Epithelial cell of prostate (primary cell): ENCODE measurements around the gene PLEKHA7.

Experiments used
- DNase-seq: peaks from one replicate; pipeline ENCODE4 v3.0.0-alpha.2; 2011; ENCODE audit warnings: low read depth, low spot score
- H3K27ac ChIP-seq: fragments of 450-650 bp; 2 replicates; pipeline ENCODE4 v1.5.1; 2017; ENCODE audit warnings: mild to moderate bottlenecking

Gene PLEKHA7

DNA sequence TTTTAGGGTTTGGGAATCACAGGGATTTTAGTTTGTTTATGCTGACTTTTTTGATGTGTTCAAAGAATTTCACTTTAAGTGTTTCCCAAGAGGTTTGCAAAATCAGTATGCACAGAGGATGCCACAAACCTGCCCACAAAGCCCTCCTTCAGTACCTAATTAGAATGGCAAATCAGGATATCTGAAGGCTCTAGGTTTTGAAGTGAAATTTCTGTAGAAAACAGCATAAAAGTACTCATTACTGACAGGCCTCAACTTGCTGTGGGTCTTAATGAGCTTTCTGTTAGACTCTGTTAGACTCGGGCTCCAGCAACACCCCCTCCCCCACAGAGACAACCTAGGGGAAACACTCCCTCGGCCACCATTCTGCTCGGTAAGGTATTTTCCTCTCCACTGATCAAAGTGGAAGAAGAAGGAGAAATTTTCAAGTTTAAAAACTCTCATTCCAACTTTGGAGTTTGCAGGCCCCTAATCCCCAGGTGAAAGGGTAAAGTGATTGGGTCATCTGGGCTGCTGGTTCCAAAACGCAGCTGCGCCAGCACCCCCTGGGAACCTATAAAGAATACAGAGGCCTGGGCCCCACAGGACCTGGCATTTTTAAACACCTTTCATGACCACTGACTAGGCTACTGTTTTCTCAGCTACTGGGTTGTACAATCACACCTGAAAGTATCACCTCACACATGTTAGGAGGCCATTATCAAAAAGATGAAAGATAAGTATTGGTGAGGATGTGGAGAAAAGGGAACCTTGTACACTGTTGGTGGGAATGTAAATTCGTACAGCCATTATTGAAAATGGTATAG lies 67.5 kb downstream of the PLEKHA7 start:
- H3K27ac ChIP-seq, result no peak overlapping the region

DNA sequence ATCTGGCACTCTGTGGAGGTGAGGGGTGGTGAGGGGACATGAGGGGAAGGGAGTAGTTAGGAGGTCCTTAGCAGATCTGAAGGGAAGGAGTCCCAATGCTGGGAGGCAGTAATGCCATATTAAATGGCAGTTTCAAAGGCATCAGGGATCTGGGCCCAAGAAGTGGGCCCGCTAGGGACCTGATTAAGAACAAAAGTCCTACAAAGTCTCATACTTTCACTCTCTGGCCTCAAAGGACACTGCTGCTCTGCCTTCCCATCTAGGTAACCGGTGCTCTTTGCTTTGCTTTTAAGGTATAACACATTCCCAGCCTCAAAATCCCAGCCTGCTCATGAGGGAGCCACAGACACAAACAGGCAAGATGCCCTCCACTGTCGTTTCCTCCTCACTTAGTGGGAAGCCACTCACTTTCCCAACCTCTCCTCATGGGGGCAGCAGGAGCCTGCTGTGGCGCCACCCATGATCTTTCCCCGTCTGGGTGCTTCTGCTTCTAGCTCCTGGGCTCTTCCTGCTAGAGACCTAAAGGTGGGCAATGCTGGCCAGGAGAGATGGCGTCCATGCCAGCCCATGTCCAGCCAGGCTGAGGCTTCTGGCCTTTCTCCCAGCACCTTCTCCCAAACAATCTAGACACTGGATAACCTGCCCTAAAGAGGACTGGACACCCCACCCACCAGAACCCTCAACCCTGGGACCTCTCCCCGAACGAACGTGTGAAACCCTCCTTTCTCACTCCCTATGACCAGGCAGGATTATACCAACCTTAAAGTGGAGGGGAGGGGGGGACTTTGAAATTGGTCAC lies 68.3 kb downstream of the PLEKHA7 start:
- no peak overlapping the region for H3K27ac ChIP-seq
- DNase-seq, result no peak

More for the DNA sequence above, 67.5 kb downstream of the PLEKHA7 start:
- DNase-seq, result no peak

DNA sequence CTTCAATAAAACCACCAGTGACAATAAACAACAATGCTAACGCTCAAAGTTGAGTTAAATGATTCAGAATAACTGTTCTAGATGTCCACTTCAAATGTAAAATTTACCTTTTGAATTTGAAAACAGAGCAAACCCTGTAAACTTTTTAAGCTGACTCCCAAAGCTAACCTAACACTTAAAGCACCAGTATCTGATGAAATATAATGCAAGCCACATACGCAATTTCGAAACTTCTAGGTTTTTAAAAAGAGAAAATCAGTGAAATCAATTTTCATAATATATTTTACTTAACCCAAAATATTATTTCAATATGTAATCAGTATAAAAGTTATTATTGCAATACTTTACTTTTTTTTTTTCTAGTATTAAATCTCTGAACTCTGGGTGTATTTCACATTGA lies 71.3 kb downstream of the PLEKHA7 start:
- no peak overlapping the region for H3K27ac ChIP-seq
- DNase-seq, result no peak

DNA sequence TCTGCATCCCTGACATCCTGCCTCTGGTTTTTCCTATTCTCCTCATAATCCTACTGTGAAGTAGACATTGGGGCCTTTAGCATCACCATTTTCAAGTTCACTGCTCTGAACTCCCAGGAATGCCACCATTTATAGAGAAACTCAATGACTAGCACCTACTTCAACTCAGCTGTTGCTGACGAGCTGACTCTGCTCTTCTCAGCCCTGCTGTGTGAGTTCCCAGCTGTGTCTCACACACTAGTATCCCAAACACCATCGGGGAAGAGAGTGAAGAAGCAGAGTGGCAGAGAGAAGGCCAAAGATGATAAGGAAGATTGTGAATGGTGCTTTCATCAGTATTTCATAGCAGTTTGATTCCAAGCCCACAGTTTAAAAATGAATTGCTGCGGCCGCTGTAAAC lies 71.9 kb downstream of the PLEKHA7 start:
- DNase-seq, result no peak
- no peak overlapping the region for H3K27ac ChIP-seq

DNA sequence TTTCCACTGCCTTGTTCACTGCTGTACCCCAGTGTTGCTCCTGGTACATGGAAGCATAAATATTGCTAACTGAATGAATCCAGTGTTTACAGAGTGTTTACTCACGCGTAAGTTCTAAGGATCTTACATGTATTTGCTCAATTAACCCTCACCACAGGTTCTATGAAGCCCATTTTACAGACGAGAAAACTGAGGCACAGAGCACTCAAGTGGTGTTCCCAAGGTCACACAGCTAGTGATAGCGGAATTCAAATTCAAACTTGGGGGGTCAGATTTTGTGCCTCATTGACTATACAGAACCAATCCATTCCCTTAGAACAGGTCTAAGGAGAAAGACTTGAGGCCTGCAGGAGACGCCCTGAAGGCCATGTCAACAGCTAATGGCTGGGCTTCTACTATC lies 72.3 kb downstream of the PLEKHA7 start:
- H3K27ac ChIP-seq, result no peak overlapping the region
- no peak for DNase-seq

DNA sequence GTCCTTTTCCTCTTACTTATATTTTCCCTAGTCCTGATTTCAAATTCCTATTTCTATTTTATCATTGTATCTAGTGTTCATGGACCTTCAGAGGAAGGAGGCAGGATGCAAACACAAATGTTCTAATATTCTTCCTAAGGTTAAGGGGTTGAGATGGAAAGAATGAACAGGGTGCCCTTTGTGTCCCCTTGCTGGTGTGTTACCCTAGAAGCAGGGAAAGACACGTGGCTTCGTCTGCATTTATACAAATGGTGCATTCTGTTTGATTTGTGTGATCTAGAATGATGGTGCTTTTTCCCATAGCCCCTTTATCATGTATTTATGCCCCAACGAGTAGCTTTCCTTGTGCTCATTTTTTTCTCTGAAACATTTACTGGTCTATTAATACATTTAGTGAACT lies 76.2 kb downstream of the PLEKHA7 start:
- H3K27ac ChIP-seq, result no peak overlapping the region

DNA sequence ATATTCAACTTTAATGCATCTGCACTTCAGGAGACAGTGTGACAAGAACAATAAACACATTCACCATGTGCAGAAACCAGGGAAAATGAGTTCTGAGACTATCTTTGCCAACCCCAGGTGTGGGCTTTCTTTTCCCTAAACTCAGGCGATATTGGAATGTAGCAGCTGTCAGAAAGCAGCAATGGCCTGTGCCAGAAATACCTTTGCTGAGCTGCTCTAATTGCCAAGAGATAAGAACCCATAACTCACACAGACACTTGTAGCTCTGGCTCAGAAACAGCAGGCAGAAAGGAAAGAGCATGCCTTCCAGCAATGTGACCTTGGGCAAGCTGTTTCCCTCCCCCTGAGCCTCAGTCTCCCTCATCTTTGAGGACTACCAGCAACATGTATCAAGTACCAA lies 77.6 kb downstream of the PLEKHA7 start:
- no peak for DNase-seq
- H3K27ac ChIP-seq, result no peak overlapping the region

More for the DNA sequence above, 76.2 kb downstream of the PLEKHA7 start:
- DNase-seq, result no peak

DNA sequence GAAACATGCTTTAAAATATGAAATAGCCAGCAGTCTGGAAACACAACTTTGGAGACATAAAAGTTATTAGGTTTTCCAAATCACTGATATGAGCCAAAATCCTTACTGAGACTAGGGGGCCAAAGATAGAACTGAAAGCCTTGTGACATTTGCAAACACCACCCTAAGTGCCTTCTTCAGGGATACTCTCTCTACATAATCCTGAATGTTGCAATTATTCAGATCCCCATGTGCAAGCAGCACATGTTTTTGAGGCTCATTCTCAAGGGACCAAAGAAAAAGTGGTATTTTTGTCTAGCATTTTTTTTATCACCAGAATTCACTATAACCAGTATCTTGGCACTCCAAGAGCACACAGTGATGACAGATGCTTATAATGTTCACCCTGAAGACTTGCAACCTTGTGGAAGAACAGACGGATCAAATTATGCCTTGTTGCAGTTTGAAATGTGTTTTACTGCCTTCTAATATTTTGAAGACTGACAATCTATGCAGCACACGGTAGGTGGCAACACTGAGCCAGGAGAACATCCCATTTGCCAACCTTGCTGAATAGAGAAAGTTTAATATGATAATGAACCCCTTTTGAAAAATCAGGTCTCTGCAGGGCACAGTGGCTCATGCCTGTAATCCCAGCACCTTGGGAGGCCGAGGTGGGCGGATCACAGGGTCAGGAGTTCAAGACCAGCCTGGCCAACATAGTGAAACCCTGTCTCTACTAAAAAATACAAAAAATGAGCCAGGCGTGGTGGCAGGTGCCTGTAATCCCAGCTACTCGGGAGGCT lies 78.5 kb downstream of the PLEKHA7 start:
- no peak for DNase-seq
- H3K27ac ChIP-seq, result no peak overlapping the region

DNA sequence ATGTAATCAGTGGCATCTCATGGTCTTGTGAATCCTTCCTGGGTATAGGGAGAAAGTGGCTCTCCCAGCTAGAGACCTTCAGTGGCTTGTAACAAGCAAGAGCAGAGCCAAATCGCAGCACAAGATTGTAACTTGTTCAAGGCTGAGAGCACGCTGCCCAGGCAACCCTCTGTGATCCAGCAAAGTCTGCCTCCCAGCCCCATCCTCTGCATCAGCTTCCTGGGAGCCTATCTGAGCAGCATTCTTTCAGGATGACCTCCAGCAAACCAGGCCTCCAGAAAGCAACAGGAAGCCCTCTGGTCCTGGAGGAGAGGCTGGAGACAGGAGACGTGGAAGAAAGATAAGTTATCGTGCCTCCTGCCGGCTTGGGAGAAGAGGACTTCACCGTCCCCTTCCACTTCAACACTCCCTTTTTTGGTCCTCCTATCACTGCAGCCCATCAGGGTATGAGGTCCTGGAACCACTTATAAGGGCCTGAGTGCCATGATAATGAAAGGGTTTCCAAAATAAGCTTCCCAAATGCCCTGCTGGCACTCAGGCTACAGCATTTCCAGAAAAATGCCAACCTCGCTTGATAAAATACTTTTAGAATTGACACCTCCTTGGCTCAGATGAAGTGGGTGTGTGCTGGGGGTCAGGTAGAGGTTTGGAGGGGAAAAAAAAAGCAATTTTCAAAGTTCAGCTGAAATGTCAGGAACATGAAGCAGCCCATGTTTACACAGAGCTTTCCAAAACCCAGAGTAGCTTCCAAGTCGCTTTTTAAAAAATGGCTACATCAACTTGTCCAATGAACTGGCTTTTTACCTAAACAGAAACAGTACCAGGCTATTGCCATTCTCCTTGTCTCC lies 80.2 kb downstream of the PLEKHA7 start:
- DNase-seq, result no peak
- no peak overlapping the region for H3K27ac ChIP-seq

DNA sequence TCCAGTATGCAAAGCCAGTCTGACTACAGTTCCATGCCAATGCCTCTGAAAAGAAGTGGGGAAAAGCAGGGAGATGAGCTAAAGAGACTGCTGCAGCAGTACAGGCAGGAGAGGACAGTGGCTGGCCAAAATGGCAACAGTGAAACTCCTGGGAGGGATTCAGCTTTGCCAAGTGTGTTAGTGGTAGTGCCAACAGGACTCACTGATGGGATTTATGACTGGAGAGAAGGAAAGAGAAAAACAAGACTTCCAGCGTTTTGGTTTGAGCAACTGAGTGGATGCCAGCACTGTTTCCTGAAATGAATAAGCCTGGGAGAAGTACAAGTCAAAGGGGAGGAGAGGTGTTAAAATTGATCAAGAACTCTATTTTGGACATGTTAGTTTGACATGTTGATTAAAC lies 80.9 kb downstream of the PLEKHA7 start:
- DNase-seq, result no peak

DNA sequence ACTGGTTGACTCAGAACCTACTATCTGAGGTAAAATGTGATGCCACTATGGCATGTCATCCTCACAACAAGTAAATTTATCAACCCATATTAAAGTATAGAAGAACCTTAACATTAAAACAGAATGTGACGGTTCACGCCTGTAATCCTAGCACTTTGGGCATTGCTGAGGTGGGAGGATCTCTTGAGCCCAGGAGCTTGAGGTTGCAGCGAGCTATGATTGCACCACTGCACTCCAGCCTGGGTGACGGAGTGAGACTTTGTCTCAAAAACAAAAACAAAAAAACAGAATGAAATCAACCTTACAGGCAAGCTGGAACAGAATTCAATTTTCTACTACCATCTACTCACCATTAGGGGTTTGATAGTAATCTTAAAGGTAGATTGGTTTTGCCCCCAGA lies 86.2 kb downstream of the PLEKHA7 start:
- DNase-seq, result no peak
- no peak overlapping the region for H3K27ac ChIP-seq

More for the DNA sequence above, 80.9 kb downstream of the PLEKHA7 start:
- no peak overlapping the region for H3K27ac ChIP-seq

DNA sequence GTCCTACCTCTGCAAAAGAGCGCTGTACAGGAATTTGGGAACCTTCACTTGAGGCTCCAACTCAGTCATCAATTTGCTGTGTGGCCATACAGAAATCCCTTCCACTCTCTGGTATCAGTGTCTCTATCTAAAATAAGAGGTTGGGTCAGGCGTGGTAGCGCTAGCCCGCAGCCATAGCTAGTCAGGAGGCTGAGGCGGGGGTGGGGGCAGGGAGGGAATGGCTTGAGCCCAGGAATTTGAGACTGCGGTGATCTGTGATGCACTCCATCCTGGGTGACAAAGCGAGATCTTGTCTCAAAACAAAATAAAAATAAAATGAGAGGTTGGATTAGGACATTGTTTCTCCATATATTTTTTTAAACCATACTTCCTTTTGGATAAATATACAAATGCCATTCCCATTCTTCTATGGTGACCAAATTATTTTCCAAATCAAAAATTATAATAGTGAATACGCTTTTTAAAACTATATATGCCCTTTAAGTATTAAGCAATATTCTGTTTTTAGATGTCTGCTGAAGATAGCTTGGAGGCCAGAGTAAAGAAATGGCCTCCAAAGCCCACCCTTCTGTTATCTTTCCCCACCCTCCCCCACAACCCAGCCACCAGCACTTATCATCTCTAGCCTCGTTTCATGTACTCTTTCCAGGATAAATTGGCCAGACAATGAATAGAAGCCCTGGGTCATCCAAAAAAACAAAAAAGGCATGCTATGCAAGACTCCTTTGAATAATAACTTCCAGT lies 87.2 kb downstream of the PLEKHA7 start:
- no peak overlapping the region for H3K27ac ChIP-seq
- no peak for DNase-seq

DNA sequence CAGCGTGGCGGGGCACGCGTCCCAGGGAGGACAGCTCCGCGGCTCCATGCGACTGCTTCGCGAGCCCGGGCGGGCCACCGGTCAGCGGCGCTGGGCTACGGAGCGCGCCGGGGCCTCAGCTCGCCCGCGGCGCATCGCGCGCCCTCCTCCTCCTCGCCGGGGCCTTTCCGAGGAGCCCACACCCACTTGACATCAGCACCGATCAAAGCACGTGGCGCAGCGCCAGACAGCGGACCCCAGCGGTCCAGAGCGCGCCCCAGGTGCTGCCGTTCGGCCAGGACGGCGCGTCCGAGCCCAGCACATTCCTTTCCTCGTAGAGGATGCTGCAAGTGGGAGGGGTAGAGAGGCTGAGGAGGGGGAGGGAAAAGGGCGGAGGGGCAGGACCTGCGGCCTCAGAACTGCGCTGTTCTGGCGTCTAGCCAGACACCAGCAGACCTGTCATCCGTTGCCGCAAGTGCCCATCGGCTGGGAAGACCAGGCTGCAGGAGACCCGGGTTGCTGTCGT lies 88.6 kb downstream of the PLEKHA7 start:
- peak overlapping the region; percentile 58 for H3K27ac ChIP-seq
- no peak for DNase-seq

DNA sequence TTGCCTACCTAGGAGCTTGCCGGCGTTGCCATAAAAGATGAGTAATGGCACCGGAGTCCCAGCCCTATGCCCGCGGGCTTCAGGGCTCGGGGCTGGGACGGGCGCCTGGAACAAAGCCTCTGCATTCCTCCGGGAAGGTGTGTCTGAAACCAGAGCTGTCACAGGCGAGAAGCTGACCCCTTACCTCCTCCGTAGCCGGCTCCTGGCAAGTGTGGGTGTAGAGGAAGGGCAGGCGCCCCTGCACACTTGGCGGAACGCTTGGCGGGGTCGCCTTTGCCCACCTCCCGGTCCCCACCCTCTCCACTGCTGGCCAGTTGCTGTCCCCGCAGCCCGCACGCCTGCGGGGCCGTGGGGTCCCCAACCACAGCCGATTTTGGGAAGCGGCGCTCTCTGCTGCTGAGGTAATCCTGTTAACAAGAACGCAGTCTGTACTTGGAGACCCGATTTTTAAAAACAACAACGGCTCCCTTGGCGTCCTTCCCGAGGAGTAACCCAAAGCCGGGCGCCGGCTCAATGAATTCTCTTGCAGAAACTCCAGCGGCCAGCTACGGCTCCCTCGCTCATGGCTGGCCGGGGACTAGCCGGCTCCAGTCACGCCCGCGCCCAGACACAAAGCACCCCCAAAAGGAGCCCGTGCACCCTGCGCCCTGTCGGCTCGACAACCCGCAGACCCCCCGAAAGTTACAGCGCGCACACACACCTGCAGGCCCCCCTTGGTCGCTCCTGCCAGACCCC lies 89.2 kb downstream of the PLEKHA7 start:
- peak; percentile 49 for DNase-seq
- H3K27ac ChIP-seq, result peak overlapping the region; percentile 58

DNA sequence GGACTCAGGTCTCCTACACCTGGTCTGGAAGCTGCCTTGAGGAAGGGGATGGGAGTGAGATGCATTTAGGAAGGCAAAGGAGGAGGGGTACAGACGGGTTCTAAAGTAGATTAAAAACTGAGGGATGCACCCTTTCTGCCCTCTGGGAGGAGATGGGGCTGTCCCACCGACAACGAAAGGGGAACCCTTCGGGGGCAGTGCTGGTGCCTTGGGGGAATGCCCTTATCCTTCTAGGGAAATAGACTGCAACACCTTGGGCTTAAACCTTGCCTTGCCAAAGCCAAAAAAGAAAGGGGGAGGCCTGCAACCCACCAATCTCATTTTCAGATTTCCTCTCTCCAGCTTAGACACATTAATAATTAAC lies 89.8 kb downstream of the PLEKHA7 start:
- no peak for DNase-seq
- H3K27ac ChIP-seq, result peak overlapping the region; percentile 58

DNA sequence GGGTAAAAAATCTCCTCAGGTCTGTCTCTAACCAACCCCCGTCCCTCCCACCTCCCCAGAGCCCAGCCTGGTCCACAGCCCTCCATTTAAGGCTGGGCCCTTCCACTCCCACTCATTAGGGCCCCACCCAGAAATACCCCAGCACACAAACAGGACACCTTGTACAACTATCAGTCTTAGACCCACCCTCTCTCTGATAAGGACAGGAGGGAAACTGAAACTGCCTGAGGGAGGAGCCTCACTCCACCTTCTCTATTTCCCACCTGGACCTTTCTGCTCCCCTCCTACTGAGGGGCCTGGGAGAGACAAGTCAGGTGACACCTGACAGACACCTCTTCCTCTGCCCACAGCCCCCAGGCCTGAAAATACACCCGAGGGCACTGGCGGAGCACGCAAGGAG lies 90.2 kb downstream of the PLEKHA7 start:
- peak overlapping the region; percentile 58 for H3K27ac ChIP-seq
- DNase-seq, result no peak

DNA sequence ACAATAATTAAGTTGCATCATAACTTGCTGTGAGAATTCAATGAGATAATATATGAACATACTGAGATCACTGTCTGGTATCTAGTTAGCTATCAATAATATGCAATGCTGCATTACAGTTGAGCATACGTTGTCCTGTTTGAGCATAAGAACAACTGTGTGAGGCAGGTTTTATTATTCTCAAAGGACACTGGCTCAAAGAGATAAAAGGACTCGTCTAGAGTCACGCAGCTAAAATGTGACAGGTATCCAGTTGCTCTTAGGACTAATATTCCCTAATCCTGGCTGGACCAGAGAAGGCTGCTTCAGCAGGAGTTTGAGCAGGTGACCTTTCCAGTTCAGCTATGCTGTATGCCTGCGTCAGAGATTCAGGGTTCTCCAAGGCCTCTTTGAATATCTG lies 92.5 kb downstream of the PLEKHA7 start:
- no peak for DNase-seq
- no peak overlapping the region for H3K27ac ChIP-seq

DNA sequence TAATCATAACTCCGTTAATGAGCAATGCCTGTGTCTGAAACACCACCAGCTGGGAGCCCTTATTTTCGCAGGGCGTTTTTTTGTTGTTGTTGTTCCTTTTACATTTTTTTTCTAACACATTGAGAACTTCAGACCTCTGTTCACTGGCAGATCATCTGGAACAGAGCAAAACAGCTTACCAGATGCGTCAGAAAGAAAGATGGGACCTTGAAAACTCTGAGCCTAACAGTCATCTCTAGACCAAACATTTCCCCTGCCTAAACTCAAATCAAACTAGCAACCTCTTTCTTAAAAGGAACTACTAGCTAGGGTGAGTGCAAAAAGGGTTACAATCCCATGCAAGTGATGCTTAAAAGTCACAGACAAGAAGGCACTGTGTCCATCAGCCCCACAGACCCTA lies 93.2 kb downstream of the PLEKHA7 start:
- H3K27ac ChIP-seq, result no peak overlapping the region
- DNase-seq, result no peak
